Measurements from ENCODE around the gene LUC7L3.

- no peak for TF ChIP-seq POLR2AphosphoS5 (IDR thresholded peaks at IDR 0.05; ENCODE audit: low read depth, low read length)
- no peak for TF ChIP-seq TAF1 (IDR thresholded peaks at IDR 0.05; ENCODE audit: borderline replicate concordance, low read depth, low read length)
- TF ChIP-seq POLR2A (IDR thresholded peaks at IDR 0.05; ENCODE audit: low read depth, low read length) = no peak
Measured at GRCh38 chr17:50690887-50691549, 28.4 kb upstream of the LUC7L3 start.

All from GM12892 (cell line).